GM23248 (cell line): ENCODE data around the gene USP20. TPM values are rescaled to one million over a fixed set of nuclear protein-coding genes. Genes with fewer than 3 reads are reported as not detected.

ENCODE experiments used
- DNase-seq: peaks from one replicate; pipeline ENCODE4 v3.0.0-alpha.2; 2015
- H2AFZ ChIP-seq: fragments of 200-600 bp; sonication (generic); 2 replicates; pipeline ENCODE4 v1.6.1; 2016; ENCODE audit warnings: antibody characterized with exemption
- H3F3A ChIP-seq: fragments of 200-600 bp; sonication (generic); 2 replicates; pipeline ENCODE4 v1.6.1; 2016; ENCODE audit warnings: mild to moderate bottlenecking, antibody characterized with exemption, mixed run types; ENCODE audit not compliant: insufficient read depth
- H3K27ac ChIP-seq: fragments of 200-600 bp; sonication (generic); 2 replicates; pipeline ENCODE4 v1.5.1; 2016; ENCODE audit warnings: mild to moderate bottlenecking
- H3K27me3 ChIP-seq: fragments of 200-600 bp; sonication (generic); replicated peaks from 2 replicates; pipeline ENCODE4 v1.6.1; 2016; ENCODE audit warnings: mild to moderate bottlenecking; ENCODE audit not compliant: insufficient read depth
- H3K36me3 ChIP-seq: fragments of 200-600 bp; sonication (generic); 2 replicates; pipeline ENCODE4 v1.6.1; 2016; ENCODE audit warnings: low read depth, mild to moderate bottlenecking
- H3K4me1 ChIP-seq: fragments of 200-600 bp; sonication (generic); 2 replicates; pipeline ENCODE4 v1.6.1; 2016; ENCODE audit warnings: mild to moderate bottlenecking; ENCODE audit not compliant: insufficient read depth
- H3K4me2 ChIP-seq: fragments of 200-600 bp; sonication (generic); one replicate; pipeline ENCODE4 v1.6.1; 2016; ENCODE audit warnings: mild to moderate bottlenecking; ENCODE audit not compliant: unreplicated experiment
- H3K4me3 ChIP-seq: fragments of 200-600 bp; sonication (generic); 2 replicates; pipeline ENCODE4 v1.5.1; 2016; ENCODE audit warnings: mild to moderate bottlenecking
- H3K79me2 ChIP-seq: fragments of 200-600 bp; sonication (generic); 2 replicates; pipeline ENCODE4 v1.6.1; 2016; ENCODE audit warnings: mild to moderate bottlenecking; ENCODE audit not compliant: insufficient read depth
- H3K9ac ChIP-seq: fragments of 200-600 bp; sonication (generic); 2 replicates; pipeline ENCODE4 v1.6.1; 2016; ENCODE audit warnings: mild to moderate bottlenecking
- H3K9me2 ChIP-seq: fragments of 200-600 bp; sonication (generic); 2 replicates; pipeline ENCODE4 v1.6.1; 2016; ENCODE audit warnings: mixed run types, mild to moderate bottlenecking, moderate library complexity; ENCODE audit not compliant: insufficient read depth
- H3K9me3 ChIP-seq: fragments of 200-600 bp; sonication (generic); one replicate; pipeline ENCODE4 v1.6.1; 2017; ENCODE audit warnings: low read depth
- H4K20me1 ChIP-seq: fragments of 200-600 bp; sonication (generic); 2 replicates; pipeline ENCODE4 v1.6.0; 2016; ENCODE audit not compliant: insufficient read depth
- EZH2 ChIP-seq: fragments of 200-600 bp; sonication (generic); IDR thresholded peaks from 2 replicates; pipeline ENCODE4 v1.6.1; 2018; ENCODE audit warnings: antibody characterized with exemption, mild to moderate bottlenecking; ENCODE audit not compliant: insufficient read depth, poor library complexity, severe bottlenecking
- EZH2phosphoT487 ChIP-seq: fragments of 200-600 bp; sonication (generic); IDR thresholded peaks from 2 replicates; pipeline ENCODE4 v1.6.1; 2018; ENCODE audit warnings: antibody characterized with exemption, moderate library complexity, mild to moderate bottlenecking, low read depth; ENCODE audit not compliant: insufficient read depth
- WGBS, 2 experiments: methylation state at CpG; one replicate each; pipeline ENCODE4 v1.1.6; 2015 to 2017; ENCODE audit warnings: low lambda C conversion rate in 2 of 2, low coverage in 1 of 2; ENCODE audit errors: missing lambda C conversion rate in 2 of 2; 5-methylcytosine and 5-hydroxymethylcytosine counted together
- in situ Hi-C: fragments of 300-500 bp; cut with MboI; formaldehyde crosslinking; loops from 2 replicates; pipeline ENCODE4 v1.15.0; 2020
- polyA plus RNA-seq: library from polyadenylated mRNA; unstranded; fragments of >200 nt; fragmentation: Nextera tagmentation; extraction: Ambion mirVana; gene quantifications from 2 replicates; pipeline ENCODE4 v1.2.1, GENCODE V29; 2016
- total RNA-seq: library from RNA; depleted of rRNA; stranded (reverse); fragments of >200 nt; shearing (Covaris generic); gene quantifications from 2 replicates; pipeline ENCODE4 v1.2.3, GENCODE V29; 2014

USP20 gene
- total and polyA plus RNA-seq, 2 experiments from 2014 or later: 10.3 to 15.8 TPM

DNA sequence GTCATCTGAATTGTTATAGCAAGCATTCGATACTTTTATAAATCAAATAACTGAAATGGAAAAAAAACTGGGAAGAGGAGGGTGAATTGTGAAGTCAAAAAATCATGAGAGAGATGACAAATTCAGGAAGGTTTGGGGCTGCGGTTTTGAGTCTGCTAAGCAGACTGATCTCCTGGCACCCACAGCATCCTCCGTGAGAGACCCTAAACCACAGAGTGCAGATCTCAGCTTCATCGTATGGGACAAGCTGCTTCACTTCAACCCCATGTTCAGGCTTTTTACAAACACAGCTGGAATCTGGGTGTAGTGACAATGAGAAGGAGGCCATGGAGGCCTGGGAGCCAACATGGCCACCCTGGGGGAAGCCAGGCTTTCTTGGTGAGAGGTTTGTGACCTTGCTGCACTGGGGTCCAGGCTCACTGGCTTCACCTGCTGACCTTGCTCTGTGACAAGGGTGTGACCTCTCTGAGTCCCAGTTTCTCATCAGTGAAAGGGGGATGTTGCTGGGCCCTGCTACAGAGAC, 19.4 kb downstream of the USP20 start:
- in situ Hi-C loops: no loop called here
- no peaks in the 10 kb centered on the region for H3K4me1 ChIP-seq
- WGBS, 2 experiments: 93 to 97% methylated on average over 4 of the region's 4 CpGs
- peaks cover 8% of the 10 kb centered on the region; the same call in 1 of the 2 replicates for H3K36me3 ChIP-seq
- H3K9me3 ChIP-seq: no peaks in the 10 kb centered on the region
- no peaks in the 10 kb centered on the region for H3K79me2 ChIP-seq
- TF ChIP-seq EZH2phosphoT487 (no peak), EZH2 (no peak)
- no peak overlapping the region for H3K4me2 ChIP-seq
- H3K9me2 ChIP-seq: no peaks in the 10 kb centered on the region
- H3K27me3 ChIP-seq: no peaks in the 10 kb centered on the region
- H3K4me3 ChIP-seq: no peak overlapping the region
- no peak for DNase-seq
- H3K9ac ChIP-seq: no peak overlapping the region
- H3F3A ChIP-seq: no peaks in the 10 kb centered on the region
- no peak overlapping the region for H3K27ac ChIP-seq
- H4K20me1 ChIP-seq: no peaks in the 10 kb centered on the region
- no peak overlapping the region for H2AFZ ChIP-seq

DNA sequence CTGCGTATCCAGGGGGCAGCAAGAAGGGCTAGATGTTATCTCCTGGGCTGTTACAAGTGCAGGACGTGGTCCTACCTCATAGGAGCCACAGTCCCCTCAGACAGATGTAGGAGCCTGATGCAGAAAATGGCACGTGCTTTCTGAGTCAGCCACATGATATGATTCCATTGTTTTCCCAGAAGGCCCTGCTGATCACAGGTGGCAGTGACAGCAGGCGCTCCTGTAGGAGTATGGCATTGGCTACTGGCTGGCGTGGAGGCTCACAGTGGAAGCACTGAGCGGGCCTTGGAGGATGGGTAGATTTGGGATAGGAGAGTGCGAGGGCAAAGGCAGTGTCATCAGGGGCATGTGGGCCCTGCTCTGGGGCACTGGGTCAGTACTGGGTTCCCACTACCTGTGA, 21.9 kb downstream of the USP20 start:
- Histone ChIP-seq H3K9me2 (no peaks in the 10 kb centered on the region), H3K79me2 (no peaks in the 10 kb centered on the region), H3F3A (no peaks in the 10 kb centered on the region), H3K9me3 (no peaks in the 10 kb centered on the region), H3K27ac (no peak overlapping the region), H3K4me1 (no peaks in the 10 kb centered on the region), H3K9ac (no peak overlapping the region), H3K4me3 (no peak overlapping the region), H3K4me2 (no peak overlapping the region), H3K27me3 (no peaks in the 10 kb centered on the region), H3K36me3 (peaks cover 3% of the 10 kb centered on the region; the same call in 1 of the 2 replicates), H2AFZ (no peak overlapping the region), H4K20me1 (no peaks in the 10 kb centered on the region)
- no peak for DNase-seq
- WGBS, 2 experiments: 95 to 97% methylated on average over 7 of the region's 7 CpGs
- in situ Hi-C loops: no loop called here
- TF ChIP-seq EZH2phosphoT487: no peak
- TF ChIP-seq EZH2: no peak

GRCh38 chr9:129858167-129858962, 23.1 kb downstream of the USP20 start:
- in situ Hi-C loops: no loop called here
- Histone ChIP-seq H3K9me2 (no peaks in the 10 kb centered on the region), H3K36me3 (no peaks in the 10 kb centered on the region; the same call in 1 of the 2 replicates), H3K9me3 (no peaks in the 10 kb centered on the region), H3K27ac (no peak overlapping the region), H3K4me3 (no peak overlapping the region), H4K20me1 (no peaks in the 10 kb centered on the region), H3K27me3 (no peaks in the 10 kb centered on the region), H3F3A (no peaks in the 10 kb centered on the region), H3K9ac (no peak overlapping the region), H3K4me2 (no peak overlapping the region), H3K79me2 (no peaks in the 10 kb centered on the region), H2AFZ (no peak overlapping the region), H3K4me1 (no peaks in the 10 kb centered on the region)
- no peak for TF ChIP-seq EZH2phosphoT487
- no peak for DNase-seq
- 86 to 89% methylated on average over 11 of the region's 11 CpGs for WGBS, 2 experiments

- Histone ChIP-seq H2AFZ (no peak overlapping the region), H3K27ac (no peak overlapping the region), H3K9me3 (no peaks in the 10 kb centered on the region), H3K79me2 (no peaks in the 10 kb centered on the region), H3F3A (no peaks in the 10 kb centered on the region), H3K9me2 (no peaks in the 10 kb centered on the region), H3K9ac (no peak overlapping the region), H3K27me3 (no peaks in the 10 kb centered on the region), H4K20me1 (no peaks in the 10 kb centered on the region), H3K4me3 (no peak overlapping the region), H3K4me1 (no peaks in the 10 kb centered on the region), H3K4me2 (no peak overlapping the region), H3K36me3 (no peaks in the 10 kb centered on the region; the same call in 1 of the 2 replicates)
- WGBS, 2 experiments: 77% methylated on average over 11 of the region's 11 CpGs
- no peak for TF ChIP-seq EZH2
- no peak for TF ChIP-seq EZH2phosphoT487
- no peak for DNase-seq
- in situ Hi-C loops: no loop called here
These were observed 25.6 kb downstream of the USP20 start for GRCh38 chr9:129860653-129861446.
